ENCODE measurements around the gene RTN4R.
"Not testable (repeated sequence)": the region's sequence is repeated elsewhere in the genome, so short reads cannot be mapped to it uniquely, and the experiment has no call there.

GRCh38 chr22:20277936-20278635, 10.0 kb upstream of the RTN4R start:
- TF ChIP-seq POLR2A, POLR2AphosphoS5 (IDR thresholded peaks at IDR 0.05; ENCODE audit: low read depth, low read length): not testable (repeated sequence)
